GM12878 (cell line): ENCODE data around the gene RAB10. TPM values are rescaled to one million over a fixed set of nuclear protein-coding genes. Genes with fewer than 3 reads are reported as not detected.

Source experiments
- ATAC-seq: fragments of 200-7000 bp; cut with Tn5 transposase; 3 replicates; pipeline ENCODE4 v1.9.1; 2020; ENCODE audit warnings: mild to moderate bottlenecking, moderate library complexity
- BruUV-seq: library from RNA; stranded (reverse); fragments of 400-500 nt; replicated peaks from 2 replicates; lab custom pipeline; 2021; lab: Mats Ljungman, UMichigan
- CTCF ChIA-PET: fragments of 300-600 bp; sonication (Branson Sonifier 250); formaldehyde crosslinking; extraction: SDS; loops from one replicate; lab custom pipeline; 2021; ENCODE audit warnings: inconsistent platforms; lab: Yijun Ruan, JAX
- POLR2A ChIA-PET: fragments of 350-600 bp; formaldehyde crosslinking; extraction: SDS; loops from one replicate; lab custom pipeline; 2021; ENCODE audit warnings: inconsistent platforms; lab: Charles Lee
- RAD21 ChIA-PET: fragments of 300-600 bp; sonication (Branson Sonifier 250); formaldehyde crosslinking; loops from one replicate; lab custom pipeline; 2023; ENCODE audit warnings: antibody characterized with exemption; ENCODE audit not compliant: unreplicated experiment; lab: Charles Lee
- SMC1A ChIA-PET: fragments of 300-600 bp; sonication (Branson Sonifier 250); formaldehyde crosslinking; loops from one replicate; lab custom pipeline; 2023; ENCODE audit not compliant: unreplicated experiment, uncharacterized antibody; lab: Charles Lee
- DNase-seq: peaks from one replicate; pipeline ENCODE4 v3.0.0-alpha.2; 2011; ENCODE audit warnings: low read depth, low spot score
- FAIRE-seq: peaks from 3 replicates; lab custom pipeline; 2011; peaks lifted over from hg19 to GRCh38; lab: Jason Lieb, UNC
- H2AFZ ChIP-seq: 2 replicates; pipeline ENCODE4 v1.6.0; 2011; ENCODE audit warnings: low read depth, low read length, control low read depth; ENCODE audit not compliant: control insufficient read depth
- H3K27ac ChIP-seq: 2 replicates; pipeline ENCODE4 v1.5.1; 2011; ENCODE audit warnings: control low read depth; ENCODE audit not compliant: control insufficient read depth, insufficient read depth
- H3K27me3 ChIP-seq, 2 experiments: replicated peaks in 1 of 2; 2 replicates each; pipeline versions ENCODE4 v1.6.0 to v1.6.1; 2011; ENCODE audit warnings: low read length in 1 of 2; ENCODE audit not compliant: control insufficient read depth in 2 of 2, insufficient read depth in 2 of 2
- H3K36me3 ChIP-seq, 2 experiments: 2 replicates each; pipeline ENCODE4 v1.5.1; 2011; ENCODE audit warnings: low read length in 1 of 2; ENCODE audit not compliant: control insufficient read depth in 2 of 2, insufficient read depth in 2 of 2
- H3K4me1 ChIP-seq: 2 replicates; pipeline ENCODE4 v1.6.1; 2011; ENCODE audit warnings: mild to moderate bottlenecking, low read length, moderate library complexity, mixed read lengths; ENCODE audit not compliant: control insufficient read depth, insufficient read depth
- H3K4me2 ChIP-seq: 2 replicates; pipeline ENCODE4 v1.6.0; 2011; ENCODE audit warnings: control low read depth; ENCODE audit not compliant: control insufficient read depth, insufficient read depth
- H3K4me3 ChIP-seq: fragments of 200-600 bp; sonication (generic); 2 replicates; pipeline ENCODE4 v1.5.1; 2016
- H3K79me2 ChIP-seq: 2 replicates; pipeline ENCODE4 v1.6.0; 2011; ENCODE audit warnings: low read length; ENCODE audit not compliant: control insufficient read depth, insufficient read depth
- H3K9ac ChIP-seq: 2 replicates; pipeline ENCODE4 v1.8.0; 2011; ENCODE audit warnings: low read length, control low read depth, mixed read lengths; ENCODE audit not compliant: control insufficient read depth, insufficient read depth
- H3K9me3 ChIP-seq: replicated peaks from 3 replicates; pipeline ENCODE4 v1.5.1; 2011; ENCODE audit warnings: mild to moderate bottlenecking, low read length; ENCODE audit not compliant: control insufficient read depth, insufficient read depth
- H4K20me1 ChIP-seq: 2 replicates; pipeline ENCODE4 v1.6.0; 2011; ENCODE audit not compliant: control insufficient read depth, insufficient read depth
- ATF2 ChIP-seq: IDR thresholded peaks from 2 replicates; pipeline ENCODE4 v1.6.1; 2012; ENCODE audit warnings: low read length, inconsistent platforms
- HDAC2 ChIP-seq: fragments of 200-600 bp; sonication (generic); IDR thresholded peaks from 2 replicates; pipeline ENCODE4 v1.6.1; 2017
- HDAC6 ChIP-seq: fragments of 200-600 bp; sonication (generic); IDR thresholded peaks from one replicate; pipeline ENCODE4 v1.8.0; 2017; ENCODE audit warnings: antibody characterized with exemption; ENCODE audit not compliant: unreplicated experiment
- HDGF ChIP-seq: fragments of 450-650 bp; IDR thresholded peaks from 2 replicates; pipeline ENCODE4 v1.6.1; 2016; ENCODE audit warnings: antibody characterized with exemption
- HSF1 ChIP-seq: fragments of 150-350 bp; IDR thresholded peaks from 2 replicates; pipeline ENCODE4 v1.6.1; 2014; ENCODE audit warnings: mild to moderate bottlenecking, low read depth, low read length
- IKZF2 ChIP-seq, 2 experiments: fragments of 450-650 bp; IDR thresholded peaks; 2 replicates each; pipeline ENCODE4 v1.6.1; 2017; ENCODE audit warnings: mild to moderate bottlenecking in 2 of 2, moderate library complexity in 2 of 2
- MEF2A ChIP-seq: IDR thresholded peaks from 2 replicates; pipeline ENCODE4 v1.6.1; 2011; ENCODE audit warnings: low read depth, mild to moderate bottlenecking, low read length, moderate library complexity; ENCODE audit not compliant: insufficient read depth
- NFYB ChIP-seq: IDR thresholded peaks from 2 replicates; pipeline ENCODE4 v1.6.1; 2011; ENCODE audit warnings: low read depth, mild to moderate bottlenecking, low read length, improper control_type of control experiment, moderate library complexity; ENCODE audit not compliant: insufficient read depth
- RB1 ChIP-seq: fragments of 450-650 bp; formaldehyde crosslinking; IDR thresholded peaks from 2 replicates; pipeline ENCODE4 v1.6.1; 2017; ENCODE audit warnings: mild to moderate bottlenecking, borderline replicate concordance
- SMC3 ChIP-seq: IDR thresholded peaks from 2 replicates; pipeline ENCODE4 v1.6.1; 2011; ENCODE audit warnings: low read length, improper control_type of control experiment, borderline replicate concordance
- SREBF2 ChIP-seq: IDR thresholded peaks from 2 replicates; pipeline ENCODE4 v1.6.1; 2012; ENCODE audit warnings: mild to moderate bottlenecking, low read length
- USF2 ChIP-seq: IDR thresholded peaks from 2 replicates; pipeline ENCODE4 v1.6.1; 2011; ENCODE audit warnings: low read depth, low read length, improper control_type of control experiment, borderline replicate concordance
- YBX1 ChIP-seq: fragments of 450-650 bp; IDR thresholded peaks from 2 replicates; pipeline ENCODE4 v1.6.1; 2016; ENCODE audit warnings: antibody characterized with exemption
- ZNF217 ChIP-seq: fragments of 450-650 bp; IDR thresholded peaks from 2 replicates; pipeline ENCODE4 v1.6.1; 2017; ENCODE audit warnings: antibody characterized with exemption, mild to moderate bottlenecking
- WGBS: methylation state at CpG from one replicate; pipeline ENCODE4 v1.1.6; 2016; ENCODE audit warnings: low lambda C conversion rate; ENCODE audit not compliant: insufficient replicate concordance, insufficient coverage; ENCODE audit errors: missing lambda C conversion rate; 5-methylcytosine and 5-hydroxymethylcytosine counted together
- in situ Hi-C: fragments of 300-500 bp; cut with MboI; formaldehyde crosslinking; loops from 9 replicates; pipeline ENCODE4 v1.14.3; 2018; ENCODE audit warnings: mixed read lengths
- intact Hi-C: fragments of 100-400 bp; cut with micrococcal nuclease; formaldehyde crosslinking; loops from one replicate; pipeline ENCODE4 v1.14.2; 2022; ENCODE audit not compliant: unreplicated experiment
- polyA plus RNA-seq, 11 experiments: library from polyadenylated mRNA; depleted of rRNA in 4 of 11; unstranded in 6 of 11; stranded (reverse) in 5 of 11; fragments of >200 nt; fragmentation: Nextera tagmentation in 4 of 11; fragmentation: Illumina TruSeq in 1 of 11; extraction: Ambion mirVana in 4 of 11; extraction: Trizol in 1 of 11; gene quantifications; 1 replicate in 1 of 11; 2 replicates in 10 of 11; pipeline versions ENCODE4 v1.2.1 to v1.2.3, GENCODE V29; 2011 to 2016; ENCODE audit warnings: inconsistent platforms in 2 of 11, missing spikeins in 2 of 11, low read depth in 1 of 11
- total RNA-seq, 4 experiments: library from RNA; depleted of rRNA in 3 of 4; stranded (reverse); fragments of >200 nt in 3 of 4; fragmentation: Illumina TruSeq in 1 of 4; extraction: Trizol in 1 of 4; gene quantifications; 2 replicates each; pipeline versions ENCODE4 v1.2.1 to v1.2.3, GENCODE V29; 2013 to 2021

The RAB10 gene
- total and polyA plus RNA-seq, 10 of the 15 experiments (the other 5 are each of a cell fraction or from before 2014, with no cell fraction given) = 13.3 to 109 (median 82.0) TPM

GRCh38 chr2:26100384-26100783, 66.5 kb downstream of the RAB10 start:
- Histone ChIP-seq H3K4me3 (no peak overlapping the region), H3K9me3 (no peaks in the 10 kb centered on the region), H3K27me3 (no peaks in the 10 kb centered on the region), H4K20me1 (peaks cover 3% of the 10 kb centered on the region; the same call in 1 of the 2 replicates), H3K36me3 (peaks cover 10 to 20% of the 10 kb centered on the region in 2 experiments; a peak in 3 of 4 replicates), H3K4me1 (no peaks in the 10 kb centered on the region), H3K79me2 (peaks cover 29% of the 10 kb centered on the region), H3K4me2 (no peak overlapping the region), H3K9ac (no peak overlapping the region), H3K27ac (no peak overlapping the region), H2AFZ (no peak overlapping the region)
- FAIRE-seq (peak; percentile 65), ATAC-seq (no peak), DNase-seq (no peak)
- ChIA-PET POLR2A (no interaction called here), SMC1A (no interaction called here), CTCF (interaction anchor here (1.3 kb wide), 1 partner anchor 12 kb away, joined by 3 read pairs; no protein-coding TSS in a partner anchor), RAD21 (no interaction called here)
- TSS peak; percentile 44 for BruUV-seq
- in situ Hi-C loops = no loop called here
- TF ChIP-seq MEF2A (no peak), NFYB (no peak), HDAC2 (no peak), ATF2 (no peak), HDAC6 (no peak)
- intact Hi-C loops = no loop called here
- WGBS = 95% methylated on average over 1 of the region's 1 CpG

GRCh38 chr2:26103752-26104151, 69.9 kb downstream of the RAB10 start:
- Histone ChIP-seq H3K79me2 (peaks cover 22% of the 10 kb centered on the region), H3K27ac (no peak overlapping the region), H3K9ac (no peak overlapping the region), H3K4me3 (no peak overlapping the region), H3K36me3 (peaks cover 10 to 20% of the 10 kb centered on the region in 2 experiments), H4K20me1 (no peaks in the 10 kb centered on the region), H2AFZ (no peak overlapping the region), H3K4me1 (no peaks in the 10 kb centered on the region), H3K27me3 (no peaks in the 10 kb centered on the region), H3K4me2 (no peak overlapping the region), H3K9me3 (no peaks in the 10 kb centered on the region)
- no peak for DNase-seq
- 97% methylated on average over 4 of the region's 4 CpGs for WGBS
- intact Hi-C loops = no loop called here
- POLR2A ChIA-PET = no interaction called here
- SMC1A ChIA-PET = no interaction called here
- ATAC-seq = no peak
- RAD21 ChIA-PET = no interaction called here
- no TSS peak for BruUV-seq
- CTCF ChIA-PET = no interaction called here
- in situ Hi-C loops = no loop called here
- no peak for FAIRE-seq
- TF ChIP-seq HSF1 (no peak), ZNF217 (no peak), SMC3 (no peak), HDGF (no peak), SREBF2 (no peak), USF2 (no peak), NFYB (no peak), IKZF2 (IDR thresholded peaks at IDR 0.05) (no peak), RB1 (no peak), YBX1 (no peak)
